Liver (tissue), 9 donors: ENCODE data around the gene NDUFA12. TPM values are rescaled to one million over a fixed set of nuclear protein-coding genes. Genes with fewer than 3 reads are reported as not detected.

Source experiments
- DNase-seq: peaks from one replicate; pipeline ENCODE4 v3.0.0-alpha.2; 2017; ENCODE audit warnings: low spot score
- H3K27ac ChIP-seq, 2 donors: one replicate each; pipeline ENCODE4 v1.7.0; 2013; ENCODE audit warnings: inconsistent platforms in 2 of 2, low read length in 2 of 2, control low read depth in 1 of 2, low read depth in 1 of 2, mild to moderate bottlenecking in 1 of 2
- H3K27me3 ChIP-seq, 4 donors: one replicate each; pipeline versions ENCODE4 v1.6.1 to v1.7.0; 2013; ENCODE audit warnings: low read length in 3 of 4, inconsistent platforms in 1 of 4, mild to moderate bottlenecking in 1 of 4, moderate library complexity in 1 of 4; ENCODE audit not compliant: control insufficient read depth in 4 of 4, insufficient read depth in 4 of 4
- H3K36me3 ChIP-seq, 4 donors: one replicate each; pipeline versions ENCODE4 v1.6.1 to v1.7.0; 2013; ENCODE audit warnings: low read length in 3 of 4, mild to moderate bottlenecking in 3 of 4, low read depth in 1 of 4, moderate library complexity in 1 of 4; ENCODE audit not compliant: control insufficient read depth in 4 of 4, insufficient read depth in 3 of 4
- H3K4me1 ChIP-seq, 4 donors: one replicate each; pipeline versions ENCODE4 v1.6.1 to v1.7.0; 2013; ENCODE audit warnings: low read length in 3 of 4, mild to moderate bottlenecking in 3 of 4, moderate library complexity in 1 of 4; ENCODE audit not compliant: control insufficient read depth in 4 of 4, insufficient read depth in 4 of 4
- H3K4me3 ChIP-seq, 3 donors: one replicate each; pipeline versions ENCODE4 v1.6.1 to v1.7.0; 2013; ENCODE audit warnings: low read length in 3 of 3, control low read depth in 1 of 3, low read depth in 1 of 3, mild to moderate bottlenecking in 1 of 3
- H3K9ac ChIP-seq, 2 donors: one replicate each; pipeline ENCODE4 v1.7.0; 2013; ENCODE audit warnings: low read length in 2 of 2, mild to moderate bottlenecking in 2 of 2, moderate library complexity in 2 of 2, control low read depth in 1 of 2, low read depth in 1 of 2
- H3K9me3 ChIP-seq, 4 donors: one replicate each; pipeline versions ENCODE4 v1.6.1 to v1.7.0; 2013; ENCODE audit warnings: low read length in 3 of 4; ENCODE audit not compliant: control insufficient read depth in 4 of 4
- CTCF ChIP-seq: fragments of 150-350 bp; IDR thresholded peaks from 2 replicates; pipeline ENCODE4 v1.5.1; 2017; ENCODE audit warnings: improper control_type of control experiment, low read depth, low read length; ENCODE audit not compliant: missing input control
- EGR1 ChIP-seq, 2 donors: IDR thresholded peaks; 2 replicates each; pipeline ENCODE4 v1.6.1; 2016 to 2018; ENCODE audit warnings: antibody characterized with exemption in 2 of 2, low read depth in 2 of 2
- FOXA1 ChIP-seq: IDR thresholded peaks from 2 replicates; pipeline ENCODE4 v1.6.1; 2016; ENCODE audit warnings: antibody characterized with exemption
- FOXA2 ChIP-seq: IDR thresholded peaks from 2 replicates; pipeline ENCODE4 v1.6.1; 2016; ENCODE audit warnings: antibody characterized with exemption
- GABPA ChIP-seq, 2 donors: IDR thresholded peaks in 1 of 2; conservative IDR thresholded peaks in 1 of 2; 2 replicates each; pipeline ENCODE4 v1.6.1; 2016; ENCODE audit warnings: antibody characterized with exemption in 2 of 2, mild to moderate bottlenecking in 1 of 2, moderate library complexity in 1 of 2
- HNF4A ChIP-seq, 2 donors: conservative IDR thresholded peaks; 2 replicates each; pipeline ENCODE4 v1.6.1; 2016; ENCODE audit warnings: antibody characterized with exemption in 2 of 2, mild to moderate bottlenecking in 2 of 2
- HNF4G ChIP-seq: IDR thresholded peaks from 2 replicates; pipeline ENCODE4 v1.6.1; 2016; ENCODE audit warnings: antibody characterized with exemption
- JUND ChIP-seq, 2 donors: IDR thresholded peaks; 2 replicates each; pipeline ENCODE4 v1.6.1; 2016; ENCODE audit warnings: antibody characterized with exemption in 2 of 2
- NR2F2 ChIP-seq: IDR thresholded peaks from 2 replicates; pipeline ENCODE4 v1.6.1; 2016; ENCODE audit warnings: antibody characterized with exemption
- RAD21 ChIP-seq, 2 donors: IDR thresholded peaks; 2 replicates each; pipeline ENCODE4 v1.6.1; 2016; ENCODE audit warnings: antibody characterized with exemption in 2 of 2, mild to moderate bottlenecking in 2 of 2
- REST ChIP-seq: IDR thresholded peaks from 2 replicates; pipeline ENCODE4 v1.6.1; 2016; ENCODE audit warnings: antibody characterized with exemption, mild to moderate bottlenecking
- RXRA ChIP-seq, 2 donors: IDR thresholded peaks; 2 replicates each; pipeline ENCODE4 v1.6.1; 2017 to 2018; ENCODE audit warnings: antibody characterized with exemption in 2 of 2, mild to moderate bottlenecking in 1 of 2
- SP1 ChIP-seq: IDR thresholded peaks from 2 replicates; pipeline ENCODE4 v1.6.1; 2018; ENCODE audit warnings: antibody characterized with exemption, mild to moderate bottlenecking
- TAF1 ChIP-seq: conservative IDR thresholded peaks from 2 replicates; pipeline ENCODE4 v1.6.1; 2016; ENCODE audit warnings: antibody characterized with exemption, mild to moderate bottlenecking
- YY1 ChIP-seq: IDR thresholded peaks from 2 replicates; pipeline ENCODE4 v1.6.1; 2016; ENCODE audit warnings: antibody characterized with exemption, mild to moderate bottlenecking
- WGBS: extraction: QIAGEN DNeasy Blood & Tissue Kit; methylation state at CpG from one replicate; pipeline ENCODE4 v1.1.7; 2013; 5-methylcytosine and 5-hydroxymethylcytosine counted together
- polyA plus RNA-seq, 2 donors: library from polyadenylated mRNA; stranded (reverse) in 1 of 2; unstranded in 1 of 2; fragments of 200-250 nt in 1 of 2; fragments of >200 nt in 1 of 2; fragmentation: Nextera tagmentation in 1 of 2; extraction: Ambion mirVana in 1 of 2; gene quantifications; one replicate each; pipeline versions ENCODE4 v1.2.1 to v1.2.3, GENCODE V29; 2013 to 2015
- total RNA-seq, 2 donors: library from RNA; depleted of rRNA; stranded (reverse); fragments of >200 nt; gene quantifications; one replicate each; pipeline ENCODE4 v1.2.3, GENCODE V29; 2014
- TF ChIP-seq, protein P1 (sequence below): IDR thresholded peaks from 2 replicates; pipeline ENCODE4 v1.6.1; 2016; ENCODE audit warnings: antibody characterized with exemption
- TF ChIP-seq, protein P2 (sequence below): IDR thresholded peaks from 2 replicates; pipeline ENCODE4 v1.6.1; 2016; ENCODE audit warnings: antibody characterized with exemption
- TF ChIP-seq, protein P3 (sequence below): IDR thresholded peaks from 2 replicates; pipeline ENCODE4 v1.6.1; 2016; ENCODE audit warnings: antibody characterized with exemption
- donor health status: healthy.
- donor health status: healthy.
- donor health status: healthy.
- donor health status: healthy.
- donor health status: healthy.

The NDUFA12 gene
- total and polyA plus RNA-seq, 4 donors: 34.8 to 91.8 (median 57.4) TPM

GRCh38 chr12:95037906-95038305 is 34.4 kb upstream of the NDUFA12 start:
- peaks cover 0 to 1% (median 0%) of the 10 kb centered on the region in 4 donors for H3K4me1 ChIP-seq
- no peaks in the 10 kb centered on the region for H3K27me3 ChIP-seq
- TF ChIP-seq, protein P1, sequence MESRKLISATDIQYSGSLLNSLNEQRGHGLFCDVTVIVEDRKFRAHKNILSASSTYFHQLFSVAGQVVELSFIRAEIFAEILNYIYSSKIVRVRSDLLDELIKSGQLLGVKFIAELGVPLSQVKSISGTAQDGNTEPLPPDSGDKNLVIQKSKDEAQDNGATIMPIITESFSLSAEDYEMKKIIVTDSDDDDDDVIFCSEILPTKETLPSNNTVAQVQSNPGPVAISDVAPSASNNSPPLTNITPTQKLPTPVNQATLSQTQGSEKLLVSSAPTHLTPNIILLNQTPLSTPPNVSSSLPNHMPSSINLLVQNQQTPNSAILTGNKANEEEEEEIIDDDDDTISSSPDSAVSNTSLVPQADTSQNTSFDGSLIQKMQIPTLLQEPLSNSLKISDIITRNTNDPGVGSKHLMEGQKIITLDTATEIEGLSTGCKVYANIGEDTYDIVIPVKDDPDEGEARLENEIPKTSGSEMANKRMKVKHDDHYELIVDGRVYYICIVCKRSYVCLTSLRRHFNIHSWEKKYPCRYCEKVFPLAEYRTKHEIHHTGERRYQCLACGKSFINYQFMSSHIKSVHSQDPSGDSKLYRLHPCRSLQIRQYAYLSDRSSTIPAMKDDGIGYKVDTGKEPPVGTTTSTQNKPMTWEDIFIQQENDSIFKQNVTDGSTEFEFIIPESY: no peak
- TF ChIP-seq CTCF: no peak
- no peak for TF ChIP-seq RXRA (IDR thresholded peaks at IDR 0.05)
- no peak for TF ChIP-seq JUND (IDR thresholded peaks at IDR 0.05)
- TF ChIP-seq TAF1: no peak
- TF ChIP-seq, protein P2, sequence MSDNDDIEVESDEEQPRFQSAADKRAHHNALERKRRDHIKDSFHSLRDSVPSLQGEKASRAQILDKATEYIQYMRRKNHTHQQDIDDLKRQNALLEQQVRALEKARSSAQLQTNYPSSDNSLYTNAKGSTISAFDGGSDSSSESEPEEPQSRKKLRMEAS: no peak
- TF ChIP-seq FOXA2: no peak
- TF ChIP-seq HNF4A (conservative IDR thresholded peaks at IDR 0.05): no peak
- no peak for TF ChIP-seq HNF4G
- no peak for TF ChIP-seq REST
- TF ChIP-seq, protein P3, sequence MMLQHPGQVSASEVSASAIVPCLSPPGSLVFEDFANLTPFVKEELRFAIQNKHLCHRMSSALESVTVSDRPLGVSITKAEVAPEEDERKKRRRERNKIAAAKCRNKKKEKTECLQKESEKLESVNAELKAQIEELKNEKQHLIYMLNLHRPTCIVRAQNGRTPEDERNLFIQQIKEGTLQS: no peak
- TF ChIP-seq NR2F2: no peak
- TF ChIP-seq FOXA1: no peak
- TF ChIP-seq YY1: no peak
- TF ChIP-seq RAD21 (IDR thresholded peaks at IDR 0.05): no peak
- TF ChIP-seq EGR1 (IDR thresholded peaks at IDR 0.05; ENCODE audit: low read depth in 2 of 2): no peak
- TF ChIP-seq GABPA (IDR thresholded peaks at IDR 0.05 in 1 of 2, conservative IDR thresholded peaks at IDR 0.05 in 1 of 2): no peak
- no peak for TF ChIP-seq SP1
- DNase-seq: no peak
- no peaks in the 10 kb centered on the region for H3K9me3 ChIP-seq
- no peak overlapping the region for H3K4me3 ChIP-seq
- no peak overlapping the region for H3K27ac ChIP-seq
- peaks cover 1 to 42% (median 30%) of the 10 kb centered on the region in 4 donors for H3K36me3 ChIP-seq
- H3K9ac ChIP-seq: no peak overlapping the region
- 92% methylated on average over 2 of the region's 2 CpGs for WGBS
